Mucosa of stomach (tissue), 1 donor: Measurements from ENCODE around the gene UCHL3.

Source experiments
- H3K27me3 ChIP-seq: one replicate; pipeline ENCODE4 v1.7.0; 2013; ENCODE audit warnings: mild to moderate bottlenecking, low read length; ENCODE audit not compliant: control insufficient read depth, insufficient read depth
- H3K36me3 ChIP-seq: one replicate; pipeline ENCODE4 v1.7.0; 2013; ENCODE audit warnings: low read length; ENCODE audit not compliant: control insufficient read depth, insufficient read depth
- H3K4me1 ChIP-seq: one replicate; pipeline ENCODE4 v1.7.0; 2013; ENCODE audit warnings: mild to moderate bottlenecking, low read length; ENCODE audit not compliant: control insufficient read depth, insufficient read depth
- H3K4me3 ChIP-seq: one replicate; pipeline ENCODE4 v1.7.0; 2013; ENCODE audit warnings: low read length
- H3K9ac ChIP-seq: one replicate; pipeline ENCODE4 v1.7.0; 2013; ENCODE audit warnings: mild to moderate bottlenecking, low read length, moderate library complexity
- H3K9me3 ChIP-seq: one replicate; pipeline ENCODE4 v1.7.0; 2013; ENCODE audit warnings: mild to moderate bottlenecking, low read length, moderate library complexity; ENCODE audit not compliant: control insufficient read depth
- donor health status: Pancreatic carcinoma.

The UCHL3 gene

DNA sequence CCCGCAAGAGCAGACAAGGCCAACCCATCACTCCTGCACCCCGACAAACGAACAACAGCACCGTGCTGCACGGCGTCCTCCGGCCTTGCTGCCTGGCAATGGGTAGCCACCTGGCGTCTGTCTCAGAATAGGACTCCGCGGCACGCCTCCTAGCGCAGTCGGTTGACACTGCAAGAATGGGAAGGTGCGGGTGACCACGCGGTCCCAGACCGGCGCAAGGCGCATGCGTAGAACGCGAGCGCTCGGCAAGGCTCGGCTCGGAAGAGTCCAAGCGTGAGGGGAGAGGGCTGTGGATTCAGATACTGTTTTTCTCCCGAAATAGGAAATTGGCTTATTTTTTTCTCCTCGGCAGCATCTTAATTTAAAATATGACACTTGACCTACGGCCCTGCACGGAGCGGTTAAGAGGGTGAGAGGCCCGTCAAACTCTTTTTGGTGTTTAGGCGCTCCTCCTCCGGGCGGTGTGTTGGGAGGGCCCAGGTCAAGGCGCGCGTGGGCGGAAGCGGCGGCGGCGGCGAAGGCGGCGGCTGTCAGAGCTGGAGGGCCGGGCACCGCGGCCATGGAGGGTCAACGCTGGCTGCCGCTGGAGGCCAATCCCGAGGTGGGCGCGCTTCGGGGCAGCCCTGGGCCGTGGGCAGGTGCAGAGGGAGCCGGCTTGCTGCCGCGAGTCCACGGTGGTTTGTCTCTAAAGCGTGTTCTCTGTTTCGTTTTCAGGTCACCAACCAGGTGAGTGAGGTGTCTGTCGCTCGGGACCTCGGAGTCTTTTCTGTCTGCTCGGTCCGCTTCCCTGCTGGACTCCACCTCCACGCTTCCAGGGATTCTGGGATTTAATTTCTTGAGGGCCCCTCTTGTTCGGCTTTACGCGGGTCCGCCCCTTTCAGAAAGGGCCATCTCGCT is at the start of gene UCHL3:
UCHL3 (plus strand) TSS at position 530 of the 897 bp plus-strand sequence; CDS start at position 560, 30 bp downstream.
- Histone ChIP-seq H3K27me3 (no peaks in the 10 kb centered on the region), H3K9ac (peak within 1 kb of the TSS; percentile 71), H3K4me1 (peaks cover 3% of the 10 kb centered on the region), H3K36me3 (no peaks in the 10 kb centered on the region), H3K4me3 (peak within 1 kb of the TSS; percentile 75), H3K9me3 (no peaks in the 10 kb centered on the region)

DNA sequence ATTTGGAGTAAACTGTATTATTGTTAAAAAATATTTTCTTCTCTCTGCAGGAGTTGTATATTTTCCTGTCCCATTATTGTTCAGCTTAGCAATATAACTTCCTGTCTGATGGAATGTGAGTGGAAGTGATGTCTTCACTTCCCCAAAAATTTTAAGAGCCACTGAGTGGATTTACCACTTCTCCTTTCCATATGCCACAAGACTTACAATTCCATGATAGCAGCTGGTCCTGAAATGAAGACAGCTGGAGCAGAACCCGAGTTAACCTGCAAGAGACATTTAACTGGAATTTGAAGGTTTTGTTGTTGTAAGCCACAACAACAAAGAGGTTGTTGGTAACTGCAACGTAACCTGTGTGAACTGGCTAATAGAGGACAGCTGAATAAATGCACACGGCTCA is 44.3 kb upstream of the UCHL3 start:
- no peaks in the 10 kb centered on the region for H3K9me3 ChIP-seq
- H3K36me3 ChIP-seq, result no peaks in the 10 kb centered on the region
- no peaks in the 10 kb centered on the region for H3K27me3 ChIP-seq
- no peak overlapping the region for H3K4me3 ChIP-seq
- H3K4me1 ChIP-seq, result no peaks in the 10 kb centered on the region
- no peak overlapping the region for H3K9ac ChIP-seq

DNA sequence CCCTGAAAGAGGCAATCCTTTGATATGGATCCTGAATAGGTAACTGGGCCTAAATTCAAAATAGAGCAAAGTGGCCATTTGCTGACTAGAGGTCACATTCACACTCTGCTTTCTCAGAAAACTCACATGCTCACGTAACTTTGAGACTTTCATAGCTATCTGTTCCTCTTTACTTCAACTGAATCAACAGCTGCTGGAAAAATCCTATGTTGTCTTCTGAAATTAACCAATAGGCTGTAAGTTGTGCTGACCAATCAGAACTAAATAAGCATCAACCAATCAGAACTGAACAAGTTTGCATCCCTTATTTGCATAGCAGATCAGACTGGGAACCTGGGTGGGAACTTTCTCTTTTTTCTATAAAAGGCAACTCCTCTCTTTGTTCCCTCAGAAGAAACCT is 43.6 kb upstream of the UCHL3 start:
- H3K27me3 ChIP-seq, result no peaks in the 10 kb centered on the region
- H3K4me3 ChIP-seq, result no peak overlapping the region
- H3K9me3 ChIP-seq, result no peaks in the 10 kb centered on the region
- H3K36me3 ChIP-seq, result no peaks in the 10 kb centered on the region
- no peak overlapping the region for H3K9ac ChIP-seq
- H3K4me1 ChIP-seq, result no peaks in the 10 kb centered on the region

DNA sequence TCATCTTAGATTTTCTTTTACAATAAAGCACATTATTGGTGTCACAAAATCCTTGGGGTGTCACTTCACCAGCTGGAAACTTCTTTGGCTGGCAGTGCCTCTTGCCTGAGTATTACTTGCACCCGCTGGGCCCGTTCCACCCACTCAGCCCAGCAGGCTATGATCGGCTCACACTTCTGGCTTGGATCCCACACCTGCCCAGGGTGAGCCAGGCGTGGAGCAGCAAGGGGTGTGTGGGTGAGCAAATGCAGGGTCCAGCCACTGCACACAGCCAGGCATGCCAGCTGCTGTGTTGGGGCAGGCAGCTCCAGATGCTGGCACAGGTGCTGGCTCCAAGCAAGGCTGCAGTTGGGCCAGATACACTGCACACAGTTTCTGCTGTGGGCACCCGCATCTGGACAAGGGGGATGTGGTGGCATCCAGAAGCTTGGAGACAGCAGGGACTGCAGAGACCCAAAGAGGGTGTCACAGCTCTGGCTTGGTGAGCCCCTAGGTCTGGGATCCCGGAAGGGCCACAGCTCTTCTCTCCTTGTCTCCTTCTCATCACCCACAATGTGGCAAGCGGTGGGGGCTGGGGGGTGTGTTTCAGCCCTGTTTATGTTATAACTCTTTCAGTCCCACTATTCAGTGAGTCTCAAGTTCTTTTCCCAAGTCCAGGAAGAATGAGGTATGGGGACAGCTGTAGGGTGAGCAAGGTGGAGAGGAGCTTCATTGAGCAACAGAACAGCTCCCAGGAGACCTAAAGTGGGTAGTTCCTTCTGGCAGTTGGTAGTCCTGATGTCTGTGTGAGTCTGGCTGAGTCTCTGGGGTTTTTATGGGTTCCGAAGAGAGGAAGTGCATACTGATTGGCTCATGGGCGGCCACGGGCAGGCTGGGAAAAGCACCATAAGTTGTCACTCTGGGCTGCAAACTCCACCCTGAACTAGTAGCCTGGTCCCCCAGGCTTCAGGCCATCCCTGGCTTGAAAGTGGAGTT is 42.3 kb upstream of the UCHL3 start:
- Histone ChIP-seq H3K9me3 (no peaks in the 10 kb centered on the region), H3K4me3 (no peak overlapping the region), H3K27me3 (no peaks in the 10 kb centered on the region)

DNA sequence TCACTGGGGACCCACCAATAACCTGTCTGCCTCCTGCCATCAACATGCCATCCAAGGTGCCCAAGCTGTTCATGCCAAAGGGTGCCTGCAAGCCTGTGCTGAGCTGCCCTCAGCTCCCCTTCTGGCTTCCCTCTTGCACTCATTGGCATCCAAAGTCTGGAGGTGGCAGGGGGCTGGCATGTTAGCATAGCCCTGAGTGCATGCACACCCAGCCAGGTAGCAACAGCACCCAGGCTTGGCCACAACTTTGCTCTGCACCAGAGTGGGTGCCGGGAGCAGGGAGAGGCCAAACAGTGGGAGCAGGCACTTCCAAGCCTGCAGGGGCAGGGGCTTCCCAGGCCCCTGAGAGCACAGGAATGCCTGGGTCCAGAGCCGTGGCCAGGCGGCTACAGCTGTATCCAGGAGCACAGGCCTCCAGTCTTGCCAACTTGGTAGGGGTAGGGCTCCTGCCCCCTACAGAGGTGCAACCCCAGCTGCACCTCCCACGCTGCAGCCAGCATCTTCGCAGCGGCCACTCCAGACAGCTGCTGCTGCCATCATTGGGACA is 41.5 kb upstream of the UCHL3 start:
- H3K4me1 ChIP-seq, result no peaks in the 10 kb centered on the region
- H3K4me3 ChIP-seq, result no peak overlapping the region
- no peak overlapping the region for H3K9ac ChIP-seq
- H3K27me3 ChIP-seq, result no peaks in the 10 kb centered on the region
- H3K36me3 ChIP-seq, result no peaks in the 10 kb centered on the region
- no peaks in the 10 kb centered on the region for H3K9me3 ChIP-seq

More for the DNA sequence above, 42.3 kb upstream of the UCHL3 start:
- Histone ChIP-seq H3K36me3 (no peaks in the 10 kb centered on the region), H3K4me1 (no peaks in the 10 kb centered on the region), H3K9ac (no peak overlapping the region)

DNA sequence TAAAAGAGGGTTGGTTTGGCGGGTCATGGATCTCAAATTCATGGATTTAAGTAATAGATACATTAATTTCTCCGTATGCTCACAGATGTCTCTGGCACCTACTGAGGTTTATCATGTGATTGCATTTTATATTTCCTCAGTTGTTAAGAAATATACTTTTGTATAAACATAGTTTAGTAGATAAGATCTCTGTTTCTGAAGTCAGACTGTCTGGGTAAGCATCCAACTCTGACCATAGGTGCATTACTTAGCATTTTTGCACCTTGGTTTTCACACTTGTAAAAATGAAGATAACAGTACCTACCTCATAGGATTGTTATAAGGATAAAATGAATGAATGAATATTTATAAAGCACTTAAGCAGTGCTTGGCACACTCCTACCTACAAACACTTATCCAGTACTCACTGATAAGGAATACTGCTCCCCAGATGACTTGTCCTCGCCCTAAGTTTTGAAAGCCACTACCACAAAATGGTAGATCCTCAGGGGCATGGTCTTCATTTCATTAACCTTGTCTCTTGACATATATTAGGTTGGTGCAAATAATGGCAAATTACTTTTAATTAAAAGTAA is 38.5 kb upstream of the UCHL3 start:
- Histone ChIP-seq H3K27me3 (no peaks in the 10 kb centered on the region), H3K36me3 (no peaks in the 10 kb centered on the region), H3K9me3 (no peaks in the 10 kb centered on the region), H3K4me3 (no peak overlapping the region), H3K4me1 (no peaks in the 10 kb centered on the region), H3K9ac (no peak overlapping the region)

DNA sequence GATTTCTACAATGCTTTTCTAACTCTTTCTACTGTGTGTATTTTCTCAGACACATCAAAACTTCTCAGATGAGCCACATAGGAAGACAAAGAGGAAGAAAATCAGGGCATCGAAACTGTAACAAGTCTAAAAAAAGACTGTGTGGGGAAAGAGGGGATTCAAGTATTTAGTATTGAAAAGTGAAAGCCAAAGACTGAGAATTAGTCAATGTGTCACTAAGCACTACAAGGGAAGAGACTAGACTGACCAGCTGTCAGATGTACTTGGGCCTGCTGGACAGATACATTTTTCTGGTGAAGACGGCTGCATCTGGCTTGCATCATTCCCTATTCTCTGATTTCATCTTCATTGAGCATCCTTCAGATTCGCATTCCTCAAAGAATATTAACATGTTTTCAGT is 37.3 kb upstream of the UCHL3 start:
- Histone ChIP-seq H3K9me3 (no peaks in the 10 kb centered on the region), H3K4me1 (no peaks in the 10 kb centered on the region), H3K27me3 (no peaks in the 10 kb centered on the region), H3K9ac (no peak overlapping the region), H3K4me3 (no peak overlapping the region), H3K36me3 (no peaks in the 10 kb centered on the region)

DNA sequence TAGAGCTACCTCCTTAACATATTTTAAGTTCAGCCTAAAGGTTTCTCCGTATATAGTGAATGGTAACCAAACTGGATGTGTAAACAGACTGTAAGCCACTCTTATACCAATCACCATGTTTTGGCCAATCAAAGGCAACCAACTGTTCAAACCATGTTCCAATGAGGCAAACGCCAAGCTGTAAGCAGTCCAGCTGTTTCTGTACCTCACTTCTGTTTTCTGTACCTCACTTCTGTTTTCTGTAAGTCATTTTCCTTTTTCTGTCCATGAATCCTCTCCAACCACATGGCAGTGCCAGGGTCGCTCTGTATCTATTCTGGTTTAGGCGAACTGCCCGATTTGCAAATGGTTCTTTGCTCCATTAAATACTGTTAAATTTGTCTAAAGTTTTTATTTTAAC is 36.3 kb upstream of the UCHL3 start:
- no peaks in the 10 kb centered on the region for H3K9me3 ChIP-seq
- no peak overlapping the region for H3K9ac ChIP-seq
- no peaks in the 10 kb centered on the region for H3K27me3 ChIP-seq
- no peaks in the 10 kb centered on the region for H3K36me3 ChIP-seq
- no peak overlapping the region for H3K4me3 ChIP-seq
- H3K4me1 ChIP-seq, result no peaks in the 10 kb centered on the region

DNA sequence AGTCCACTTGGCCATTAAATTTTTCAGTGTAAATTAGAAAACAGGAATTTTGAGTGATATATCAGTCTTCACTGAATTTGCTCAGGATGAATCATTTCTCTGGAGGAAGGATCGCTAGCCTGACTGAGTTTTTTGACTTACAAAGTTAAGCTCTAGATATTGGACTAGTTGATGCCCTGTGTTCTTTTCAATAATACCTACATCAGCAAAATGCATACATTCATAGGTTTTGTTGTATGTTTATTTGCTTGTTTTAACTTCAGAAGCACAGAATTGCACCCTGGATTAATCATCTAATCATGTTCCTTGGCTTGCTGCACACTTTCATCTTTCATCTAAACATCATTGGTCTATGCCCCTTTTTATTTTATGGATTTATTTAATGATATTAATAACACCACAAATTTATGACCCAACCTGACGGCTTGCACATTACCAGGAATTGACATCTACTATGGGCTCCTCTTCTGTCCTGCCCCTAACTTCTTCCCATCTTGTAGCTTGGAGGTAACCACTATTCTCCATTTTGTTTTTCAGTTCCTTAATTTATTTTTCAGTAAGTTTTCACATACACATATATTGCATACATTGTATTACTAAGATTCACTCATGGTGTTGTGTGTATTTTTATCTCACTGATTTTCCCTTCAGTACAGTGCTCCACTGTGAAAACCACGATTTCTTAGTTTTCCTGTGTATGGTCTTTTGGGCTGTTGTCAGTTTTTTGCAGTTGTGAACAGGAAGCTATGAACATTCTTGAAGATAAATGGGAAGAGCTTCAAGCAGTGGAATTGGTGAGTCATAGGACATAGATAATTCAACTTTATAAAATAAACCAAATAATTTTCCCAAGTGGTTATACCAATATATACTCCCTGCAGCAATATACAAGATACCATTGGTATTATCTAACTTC is 35.3 kb upstream of the UCHL3 start:
- H3K4me3 ChIP-seq, result no peak overlapping the region
- no peaks in the 10 kb centered on the region for H3K9me3 ChIP-seq
- no peaks in the 10 kb centered on the region for H3K36me3 ChIP-seq
- H3K27me3 ChIP-seq, result no peaks in the 10 kb centered on the region
- no peak overlapping the region for H3K9ac ChIP-seq
- H3K4me1 ChIP-seq, result no peaks in the 10 kb centered on the region

DNA sequence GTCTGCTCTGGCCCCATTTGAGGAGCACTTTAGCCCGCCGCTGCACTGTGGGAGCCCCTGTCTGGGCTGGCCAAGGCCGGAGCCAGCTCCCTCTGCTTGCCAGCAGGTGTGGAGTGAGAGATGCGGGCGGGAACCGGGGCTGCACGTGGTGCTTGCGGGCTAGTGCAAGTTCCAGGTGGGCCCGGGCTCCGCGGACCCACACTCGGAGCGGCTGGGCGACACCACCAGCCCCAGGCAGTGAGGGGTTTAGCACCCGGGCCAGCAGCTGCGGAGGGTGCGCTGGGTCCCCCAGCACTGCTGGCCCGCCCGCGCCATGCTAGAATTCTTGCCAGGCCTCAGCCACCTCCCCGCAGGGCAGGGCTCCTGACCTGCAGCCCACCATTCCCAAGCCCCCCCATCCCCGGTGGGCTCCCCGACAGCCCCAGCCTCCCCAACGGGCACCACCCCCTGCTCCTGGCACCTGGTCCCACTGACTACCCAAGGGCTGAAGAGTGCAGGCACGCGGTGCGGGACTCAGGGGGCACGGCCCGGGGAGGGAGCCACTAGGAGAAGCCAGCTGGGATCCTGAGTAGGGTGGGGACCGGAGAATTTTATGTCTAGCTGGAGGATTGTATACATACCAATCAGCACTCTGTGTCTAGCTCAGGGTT is 31.0 kb upstream of the UCHL3 start:
- Histone ChIP-seq H3K9me3 (no peaks in the 10 kb centered on the region), H3K4me3 (no peak overlapping the region), H3K36me3 (no peaks in the 10 kb centered on the region), H3K4me1 (no peaks in the 10 kb centered on the region), H3K9ac (no peak overlapping the region), H3K27me3 (no peaks in the 10 kb centered on the region)
